ENCODE data around the gene SPINK2.

Gene SPINK2

GRCh38 chr4:56799824-56800756 is 21.4 kb downstream of the SPINK2 start:
- DNase-seq = peak; percentile 80

- DNase-seq = no peak
These were observed 22.2 kb downstream of the SPINK2 start for GRCh38 chr4:56799161-56799759.

- DNase-seq = no peak
These were observed 25.3 kb downstream of the SPINK2 start for GRCh38 chr4:56796211-56796610.

- DNase-seq = no peak
These were observed 30.2 kb downstream of the SPINK2 start for GRCh38 chr4:56791316-56791715.

- no peak for DNase-seq
These were observed 30.8 kb downstream of the SPINK2 start for GRCh38 chr4:56790691-56791091.

GRCh38 chr4:56788081-56788480 is 33.4 kb downstream of the SPINK2 start:
- DNase-seq = no peak

- no peak for DNase-seq
These were observed 34.1 kb downstream of the SPINK2 start for GRCh38 chr4:56787380-56787779.

- DNase-seq = peak; percentile 82
These were observed 34.5 kb downstream of the SPINK2 start for GRCh38 chr4:56786955-56787354.

- no peak for DNase-seq
These were observed 37.5 kb downstream of the SPINK2 start for GRCh38 chr4:56783986-56784385.

- no peak for DNase-seq
These were observed 39.5 kb downstream of the SPINK2 start for GRCh38 chr4:56782019-56782418.

GRCh38 chr4:56773346-56773745 is 48.2 kb downstream of the SPINK2 start:
- DNase-seq = no peak

- DNase-seq = peak; percentile 15
These were observed 49.4 kb downstream of the SPINK2 start for GRCh38 chr4:56772134-56772533.

GRCh38 chr4:56768763-56769162 is 52.7 kb downstream of the SPINK2 start:
- no peak for DNase-seq

GRCh38 chr4:56768316-56768715 is 53.2 kb downstream of the SPINK2 start:
- no peak for DNase-seq

GRCh38 chr4:56767567-56767966 is 53.9 kb downstream of the SPINK2 start:
- no peak for DNase-seq

GRCh38 chr4:56764775-56765174 is 56.7 kb downstream of the SPINK2 start:
- peak; percentile 84 for DNase-seq

GRCh38 chr4:56764223-56764622 is 57.3 kb downstream of the SPINK2 start:
- no peak for DNase-seq

GRCh38 chr4:56762484-56763250 is 58.8 kb downstream of the SPINK2 start:
- DNase-seq = no peak

GRCh38 chr4:56760183-56760582 is 61.3 kb downstream of the SPINK2 start:
- no peak for DNase-seq
